ENCODE data around the gene BRD2. TPM values are rescaled to one million over a fixed set of nuclear protein-coding genes. Genes with fewer than 3 reads are reported as not detected.

Gene BRD2
- total RNA-seq, 2 donors from 2014 or later = 134 to 169 TPM

- no peak overlapping the region for H3K27ac ChIP-seq
- no peaks in the 10 kb centered on the region for H3K27me3 ChIP-seq (replicated peaks; ENCODE audit: insufficient read depth)
- H3K9me3 ChIP-seq = no peaks in the 10 kb centered on the region
- H3K4me3 ChIP-seq = no peak overlapping the region
- no peaks in the 10 kb centered on the region for H3K4me1 ChIP-seq (ENCODE audit: control insufficient read depth in 1 of 2, low read depth in 2 of 2)
- ATAC-seq (ENCODE audit: insufficient number of reproducible peaks, low FRiP score, low read depth) = no peak
- no peaks in the 10 kb centered on the region for H3K36me3 ChIP-seq
- peak; percentile 81 for TF ChIP-seq CTCF (IDR thresholded peaks at IDR 0.05)
- peak; percentile 51 for DNase-seq (ENCODE audit: low spot score)
Observed at GRCh38 chr6:32933661-32934085, 34.7 kb upstream of the BRD2 start.

GRCh38 chr6:32935551-32936238, 32.7 kb upstream of the BRD2 start:
- H3K27me3 ChIP-seq (replicated peaks; ENCODE audit: insufficient read depth) = no peaks in the 10 kb centered on the region
- no peaks in the 10 kb centered on the region for H3K9me3 ChIP-seq
- no peak for DNase-seq (ENCODE audit: low spot score)
- no peak for TF ChIP-seq CTCF (IDR thresholded peaks at IDR 0.05)
- ATAC-seq (ENCODE audit: insufficient number of reproducible peaks, low FRiP score, low read depth) = no peak
- H3K27ac ChIP-seq = no peak overlapping the region
- H3K36me3 ChIP-seq = no peaks in the 10 kb centered on the region
- peaks cover 0 to 3% of the 10 kb centered on the region in 2 donors for H3K4me1 ChIP-seq (ENCODE audit: control insufficient read depth in 1 of 2, low read depth in 2 of 2)
- H3K4me3 ChIP-seq = no peak overlapping the region

- Histone ChIP-seq H3K4me1 (ENCODE audit: control insufficient read depth in 1 of 2, low read depth in 2 of 2) (peaks cover 0 to 4% of the 10 kb centered on the region in 2 donors), H3K27ac (no peak overlapping the region), H3K36me3 (no peaks in the 10 kb centered on the region), H3K9me3 (no peaks in the 10 kb centered on the region), H3K27me3 (replicated peaks; ENCODE audit: insufficient read depth) (no peaks in the 10 kb centered on the region), H3K4me3 (no peak overlapping the region)
- ATAC-seq (ENCODE audit: insufficient number of reproducible peaks, low FRiP score, low read depth) = no peak
- no peak for TF ChIP-seq CTCF (IDR thresholded peaks at IDR 0.05)
- DNase-seq (ENCODE audit: low spot score) = no peak
Observed at GRCh38 chr6:32936239-32937152, 31.9 kb upstream of the BRD2 start.

GRCh38 chr6:32937230-32937633, 31.2 kb upstream of the BRD2 start:
- Histone ChIP-seq H3K4me1 (ENCODE audit: control insufficient read depth in 1 of 2, low read depth in 2 of 2) (peaks cover 0 to 4% of the 10 kb centered on the region in 2 donors), H3K27ac (no peak overlapping the region), H3K36me3 (no peaks in the 10 kb centered on the region), H3K27me3 (replicated peaks; ENCODE audit: insufficient read depth) (no peaks in the 10 kb centered on the region), H3K9me3 (no peaks in the 10 kb centered on the region), H3K4me3 (no peak overlapping the region)
- no peak for ATAC-seq (ENCODE audit: insufficient number of reproducible peaks, low FRiP score, low read depth)
- TF ChIP-seq CTCF (IDR thresholded peaks at IDR 0.05) = no peak
- no peak for DNase-seq (ENCODE audit: low spot score)

- no peaks in the 10 kb centered on the region for H3K27me3 ChIP-seq (replicated peaks; ENCODE audit: insufficient read depth)
- H3K9me3 ChIP-seq = no peaks in the 10 kb centered on the region
- ATAC-seq (ENCODE audit: insufficient number of reproducible peaks, low FRiP score, low read depth) = no peak
- TF ChIP-seq CTCF (IDR thresholded peaks at IDR 0.05) = no peak
- no peak overlapping the region for H3K4me3 ChIP-seq
- H3K4me1 ChIP-seq (ENCODE audit: control insufficient read depth in 1 of 2, low read depth in 2 of 2) = peaks cover 0 to 4% of the 10 kb centered on the region in 2 donors
- no peaks in the 10 kb centered on the region for H3K36me3 ChIP-seq
- no peak overlapping the region for H3K27ac ChIP-seq
- DNase-seq (ENCODE audit: low spot score) = no peak
Observed at GRCh38 chr6:32938494-32938893, 29.9 kb upstream of the BRD2 start.
